Loucy (cell line): ENCODE results near the gene SCYL1.

Source experiments
- EZH2phosphoT487 ChIP-seq: fragments of 200-600 bp; IDR thresholded peaks from 2 replicates; pipeline ENCODE4 v1.6.1; 2018; ENCODE audit warnings: antibody characterized with exemption, mild to moderate bottlenecking, moderate library complexity, borderline replicate concordance
- TF ChIP-seq, protein P1 (sequence below): fragments of 200-600 bp; sonication (generic); conservative IDR thresholded peaks from 2 replicates; pipeline ENCODE4 v1.5.1; 2014; ENCODE audit warnings: mild to moderate bottlenecking, antibody characterized with exemption, low read length

DNA sequence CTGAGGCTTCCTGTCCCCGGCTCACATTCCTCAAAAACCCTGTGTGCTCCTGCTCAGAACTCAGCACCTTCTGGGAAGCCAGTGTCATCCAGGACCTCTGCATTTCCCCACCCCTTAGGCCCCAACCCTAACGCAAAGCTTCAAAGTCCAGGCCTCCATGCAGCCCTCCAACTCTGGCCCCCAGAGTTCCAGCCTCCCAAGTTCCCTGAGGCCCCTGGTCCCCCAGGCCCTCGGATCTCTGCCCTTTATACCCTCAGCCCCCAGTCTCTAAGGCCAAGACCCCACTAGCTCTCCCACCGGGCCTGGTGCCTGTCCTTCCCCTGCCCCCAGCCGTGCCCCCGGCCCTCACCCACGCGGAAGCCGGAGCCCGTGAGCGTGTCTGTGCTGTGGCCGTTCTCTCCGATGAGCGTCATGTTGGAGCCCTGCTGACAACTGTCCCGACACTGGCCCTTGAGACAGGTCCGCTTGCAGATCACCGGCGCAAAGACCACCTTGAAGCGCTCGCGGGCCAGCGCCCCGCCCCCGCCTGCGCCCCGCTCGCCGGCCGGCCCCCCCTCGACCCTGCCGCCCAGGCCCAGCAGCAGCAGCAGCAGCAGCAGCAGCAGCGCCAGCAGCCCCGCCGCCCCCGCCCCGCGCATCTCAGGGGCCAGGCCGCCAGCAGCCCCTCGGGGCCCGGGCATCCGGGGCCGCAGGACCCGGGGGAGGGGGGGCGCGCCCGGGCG, 32.6 kb downstream of the SCYL1 start:
- TF ChIP-seq, protein P1, sequence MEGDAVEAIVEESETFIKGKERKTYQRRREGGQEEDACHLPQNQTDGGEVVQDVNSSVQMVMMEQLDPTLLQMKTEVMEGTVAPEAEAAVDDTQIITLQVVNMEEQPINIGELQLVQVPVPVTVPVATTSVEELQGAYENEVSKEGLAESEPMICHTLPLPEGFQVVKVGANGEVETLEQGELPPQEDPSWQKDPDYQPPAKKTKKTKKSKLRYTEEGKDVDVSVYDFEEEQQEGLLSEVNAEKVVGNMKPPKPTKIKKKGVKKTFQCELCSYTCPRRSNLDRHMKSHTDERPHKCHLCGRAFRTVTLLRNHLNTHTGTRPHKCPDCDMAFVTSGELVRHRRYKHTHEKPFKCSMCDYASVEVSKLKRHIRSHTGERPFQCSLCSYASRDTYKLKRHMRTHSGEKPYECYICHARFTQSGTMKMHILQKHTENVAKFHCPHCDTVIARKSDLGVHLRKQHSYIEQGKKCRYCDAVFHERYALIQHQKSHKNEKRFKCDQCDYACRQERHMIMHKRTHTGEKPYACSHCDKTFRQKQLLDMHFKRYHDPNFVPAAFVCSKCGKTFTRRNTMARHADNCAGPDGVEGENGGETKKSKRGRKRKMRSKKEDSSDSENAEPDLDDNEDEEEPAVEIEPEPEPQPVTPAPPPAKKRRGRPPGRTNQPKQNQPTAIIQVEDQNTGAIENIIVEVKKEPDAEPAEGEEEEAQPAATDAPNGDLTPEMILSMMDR = no peak
- TF ChIP-seq EZH2phosphoT487 = no peak
